Measurements from ENCODE around the gene NOL9.

NOL9 gene

GRCh38 chr1:6513320-6513801, 41.0 kb downstream of the NOL9 start:
- no peak for FAIRE-seq
- no peak for TF ChIP-seq POLR2A (IDR thresholded peaks at IDR 0.05; ENCODE audit: low read depth, low read length)
- TF ChIP-seq POLR2AphosphoS5 (IDR thresholded peaks at IDR 0.05; ENCODE audit: low read depth, low read length) = no peak
- TF ChIP-seq TAF1 (IDR thresholded peaks at IDR 0.05; ENCODE audit: borderline replicate concordance, low read depth, low read length) = no peak

GRCh38 chr1:6512908-6513280, 41.4 kb downstream of the NOL9 start:
- TF ChIP-seq TAF1 (IDR thresholded peaks at IDR 0.05; ENCODE audit: borderline replicate concordance, low read depth, low read length) (no peak), POLR2AphosphoS5 (IDR thresholded peaks at IDR 0.05; ENCODE audit: low read depth, low read length) (no peak), POLR2A (IDR thresholded peaks at IDR 0.05; ENCODE audit: low read depth, low read length) (no peak)
- DNase-seq (ENCODE audit: insufficient read length) (no peak), FAIRE-seq (no peak)

More at GRCh38 chr1:6513320-6513801, 41.0 kb downstream of the NOL9 start:
- DNase-seq (ENCODE audit: insufficient read length) = no peak

GRCh38 chr1:6512245-6512907, 41.9 kb downstream of the NOL9 start:
- no peak for TF ChIP-seq TAF1 (IDR thresholded peaks at IDR 0.05; ENCODE audit: borderline replicate concordance, low read depth, low read length)
- TF ChIP-seq POLR2A (IDR thresholded peaks at IDR 0.05; ENCODE audit: low read depth, low read length) = no peak
- no peak for TF ChIP-seq POLR2AphosphoS5 (IDR thresholded peaks at IDR 0.05; ENCODE audit: low read depth, low read length)
- DNase-seq (ENCODE audit: insufficient read length) (no peak), FAIRE-seq (no peak)

- FAIRE-seq (no peak), DNase-seq (ENCODE audit: insufficient read length) (no peak)
- TF ChIP-seq POLR2AphosphoS5 (IDR thresholded peaks at IDR 0.05; ENCODE audit: low read depth, low read length) (no peak), POLR2A (IDR thresholded peaks at IDR 0.05; ENCODE audit: low read depth, low read length) (no peak), TAF1 (IDR thresholded peaks at IDR 0.05; ENCODE audit: borderline replicate concordance, low read depth, low read length) (no peak)
Observed at GRCh38 chr1:6511561-6512244, 42.6 kb downstream of the NOL9 start.

GRCh38 chr1:6511056-6511455, 43.3 kb downstream of the NOL9 start:
- FAIRE-seq (no peak), DNase-seq (ENCODE audit: insufficient read length) (no peak)
- TF ChIP-seq POLR2A (IDR thresholded peaks at IDR 0.05; ENCODE audit: low read depth, low read length) = no peak
- no peak for TF ChIP-seq TAF1 (IDR thresholded peaks at IDR 0.05; ENCODE audit: borderline replicate concordance, low read depth, low read length)
- no peak for TF ChIP-seq POLR2AphosphoS5 (IDR thresholded peaks at IDR 0.05; ENCODE audit: low read depth, low read length)

GRCh38 chr1:6510493-6510892, 43.8 kb downstream of the NOL9 start:
- DNase-seq (ENCODE audit: insufficient read length) (no peak), FAIRE-seq (no peak)
- TF ChIP-seq POLR2A (IDR thresholded peaks at IDR 0.05; ENCODE audit: low read depth, low read length) (no peak), POLR2AphosphoS5 (IDR thresholded peaks at IDR 0.05; ENCODE audit: low read depth, low read length) (no peak), TAF1 (IDR thresholded peaks at IDR 0.05; ENCODE audit: borderline replicate concordance, low read depth, low read length) (no peak)

- TF ChIP-seq POLR2A (IDR thresholded peaks at IDR 0.05; ENCODE audit: low read depth, low read length) (no peak), POLR2AphosphoS5 (IDR thresholded peaks at IDR 0.05; ENCODE audit: low read depth, low read length) (no peak), TAF1 (IDR thresholded peaks at IDR 0.05; ENCODE audit: borderline replicate concordance, low read depth, low read length) (no peak)
- DNase-seq (ENCODE audit: insufficient read length) (no peak), FAIRE-seq (no peak)
Observed at GRCh38 chr1:6509919-6510291, 44.4 kb downstream of the NOL9 start.

GRCh38 chr1:6509220-6509918, 44.9 kb downstream of the NOL9 start:
- TF ChIP-seq POLR2A (IDR thresholded peaks at IDR 0.05; ENCODE audit: low read depth, low read length) (no peak), TAF1 (IDR thresholded peaks at IDR 0.05; ENCODE audit: borderline replicate concordance, low read depth, low read length) (no peak), POLR2AphosphoS5 (IDR thresholded peaks at IDR 0.05; ENCODE audit: low read depth, low read length) (no peak)
- DNase-seq (ENCODE audit: insufficient read length) (no peak), FAIRE-seq (no peak)

- DNase-seq (ENCODE audit: insufficient read length) = no peak
- TF ChIP-seq POLR2A (IDR thresholded peaks at IDR 0.05; ENCODE audit: low read depth, low read length) = no peak
- TF ChIP-seq POLR2AphosphoS5 (IDR thresholded peaks at IDR 0.05; ENCODE audit: low read depth, low read length) = no peak
- no peak for TF ChIP-seq TAF1 (IDR thresholded peaks at IDR 0.05; ENCODE audit: borderline replicate concordance, low read depth, low read length)
- FAIRE-seq = no peak
Observed at GRCh38 chr1:6508816-6509189, 45.5 kb downstream of the NOL9 start.

- FAIRE-seq = no peak
- TF ChIP-seq POLR2AphosphoS5 (IDR thresholded peaks at IDR 0.05; ENCODE audit: low read depth, low read length) (no peak), TAF1 (IDR thresholded peaks at IDR 0.05; ENCODE audit: borderline replicate concordance, low read depth, low read length) (no peak), POLR2A (IDR thresholded peaks at IDR 0.05; ENCODE audit: low read depth, low read length) (no peak)
- DNase-seq (ENCODE audit: insufficient read length) = no peak
Observed at GRCh38 chr1:6508154-6508815, 46.0 kb downstream of the NOL9 start.

GRCh38 chr1:6507461-6507911, 46.8 kb downstream of the NOL9 start:
- FAIRE-seq = no peak
- DNase-seq (ENCODE audit: insufficient read length) = no peak
- TF ChIP-seq POLR2AphosphoS5 (IDR thresholded peaks at IDR 0.05; ENCODE audit: low read depth, low read length) (no peak), TAF1 (IDR thresholded peaks at IDR 0.05; ENCODE audit: borderline replicate concordance, low read depth, low read length) (no peak), POLR2A (IDR thresholded peaks at IDR 0.05; ENCODE audit: low read depth, low read length) (no peak)
